DND-41 (cell line): ENCODE results near the gene SSX2IP.

ENCODE experiments used
- ATAC-seq: fragments of 200-7000 bp; cut with Tn5 transposase; 3 replicates; pipeline ENCODE4 v1.9.1; 2021; ENCODE audit warnings: low read depth; ENCODE audit not compliant: insufficient read depth
- DNase-seq: peaks from one replicate; pipeline ENCODE4 v3.0.0-alpha.2; 2020
- H2AFZ ChIP-seq: 2 replicates; pipeline ENCODE4 v1.6.0; 2012; ENCODE audit warnings: low read depth, low read length
- H3K27ac ChIP-seq: 2 replicates; pipeline ENCODE4 v1.5.1; 2012; ENCODE audit warnings: low read length, inconsistent platforms
- H3K27me3 ChIP-seq: fragments of 200-600 bp; sonication (generic); 2 replicates; pipeline ENCODE4 v1.6.0; 2012; ENCODE audit warnings: low read length, mild to moderate bottlenecking, inconsistent platforms; ENCODE audit not compliant: insufficient read depth, poor library complexity
- H3K36me3 ChIP-seq: 2 replicates; pipeline ENCODE4 v1.5.1; 2012; ENCODE audit warnings: low read length, inconsistent platforms; ENCODE audit not compliant: insufficient read depth
- H3K4me1 ChIP-seq: 2 replicates; pipeline ENCODE4 v1.5.1; 2012; ENCODE audit warnings: mild to moderate bottlenecking, low read length; ENCODE audit not compliant: insufficient read depth
- H3K4me2 ChIP-seq: 2 replicates; pipeline ENCODE4 v1.6.0; 2012; ENCODE audit warnings: mild to moderate bottlenecking, moderate library complexity, low read length, inconsistent platforms; ENCODE audit not compliant: insufficient read depth
- H3K4me3 ChIP-seq, 2 experiments: fragments of 200-600 bp in 1 of 2; shearing (Covaris generic) in 1 of 2; 2 replicates each; pipeline ENCODE4 v1.5.1; 2012 to 2016; ENCODE audit warnings: inconsistent platforms in 2 of 2, low read length in 2 of 2, mild to moderate bottlenecking in 2 of 2, low read depth in 1 of 2, moderate library complexity in 1 of 2
- H3K79me2 ChIP-seq: 2 replicates; pipeline ENCODE4 v1.6.0; 2012; ENCODE audit warnings: low read length, inconsistent platforms; ENCODE audit not compliant: insufficient read depth
- H3K9ac ChIP-seq: 2 replicates; pipeline ENCODE4 v1.6.0; 2012; ENCODE audit warnings: low read depth, mild to moderate bottlenecking, inconsistent platforms, low read length, moderate library complexity
- H3K9me3 ChIP-seq: 2 replicates; pipeline ENCODE4 v1.5.1; 2012; ENCODE audit warnings: low read length, moderate library complexity, mild to moderate bottlenecking, inconsistent platforms; ENCODE audit not compliant: insufficient read depth, severe bottlenecking
- H4K20me1 ChIP-seq: 2 replicates; pipeline ENCODE4 v1.6.0; 2012; ENCODE audit warnings: low read length; ENCODE audit not compliant: insufficient read depth
- CTCF ChIP-seq: IDR thresholded peaks from 2 replicates; pipeline ENCODE4 v1.5.1; 2012; ENCODE audit warnings: borderline replicate concordance, low read length, moderate library complexity, mild to moderate bottlenecking; ENCODE audit not compliant: poor library complexity, severe bottlenecking; ENCODE audit errors: extremely low read depth
- EZH2 ChIP-seq: IDR thresholded peaks from 3 replicates; pipeline ENCODE4 v1.6.1; 2012; ENCODE audit warnings: borderline replicate concordance, low read depth, mild to moderate bottlenecking, moderate library complexity, low read length, inconsistent platforms; ENCODE audit not compliant: severe bottlenecking

SSX2IP gene

GRCh38 chr1:84693785-84694184 is 3.5 kb upstream of the SSX2IP start:
- Histone ChIP-seq H2AFZ (no peak overlapping the region), H3K27me3 (no peaks in the 10 kb centered on the region), H3K79me2 (peaks cover 16% of the 10 kb centered on the region), H3K36me3 (no peaks in the 10 kb centered on the region), H3K4me3 (no peak overlapping the region), H3K4me1 (peaks cover 39% of the 10 kb centered on the region), H3K4me2 (peak overlapping the region; percentile 65; the same call in 1 of the 2 replicates), H3K9me3 (no peaks in the 10 kb centered on the region), H3K27ac (no peak overlapping the region), H3K9ac (no peak overlapping the region), H4K20me1 (no peaks in the 10 kb centered on the region)
- TF ChIP-seq CTCF (no peak), EZH2 (no peak)
- ATAC-seq (no peak), DNase-seq (no peak)

GRCh38 chr1:84693005-84693404 is 2.7 kb upstream of the SSX2IP start:
- no peaks in the 10 kb centered on the region for H3K27me3 ChIP-seq
- H3K79me2 ChIP-seq, result peaks cover 24% of the 10 kb centered on the region
- ATAC-seq (peak; percentile 27), DNase-seq (peak; percentile 24)
- no peaks in the 10 kb centered on the region for H4K20me1 ChIP-seq
- peak overlapping the region; percentile 82 for H3K27ac ChIP-seq
- no peaks in the 10 kb centered on the region for H3K36me3 ChIP-seq
- H3K9ac ChIP-seq, result peak overlapping the region; percentile 46
- peak overlapping the region; percentile 65 for H3K4me2 ChIP-seq
- H2AFZ ChIP-seq, result peak overlapping the region; percentile 75
- peak overlapping the region; percentile 1 to 45; a peak in 2 of 4 replicates for H3K4me3 ChIP-seq
- TF ChIP-seq CTCF, result no peak
- no peak for TF ChIP-seq EZH2
- H3K4me1 ChIP-seq, result peaks cover 47% of the 10 kb centered on the region
- H3K9me3 ChIP-seq, result no peaks in the 10 kb centered on the region

GRCh38 chr1:84692391-84692790 is 2.1 kb upstream of the SSX2IP start:
- peaks cover 53% of the 10 kb centered on the region for H3K4me1 ChIP-seq
- no peaks in the 10 kb centered on the region for H3K9me3 ChIP-seq
- peak overlapping the region; percentile 1 to 45; a peak in 2 of 4 replicates for H3K4me3 ChIP-seq
- peak overlapping the region; percentile 82 for H3K27ac ChIP-seq
- H3K36me3 ChIP-seq, result no peaks in the 10 kb centered on the region
- H2AFZ ChIP-seq, result peak overlapping the region; percentile 75
- ATAC-seq, result no peak
- no peak for DNase-seq
- TF ChIP-seq EZH2, result no peak
- no peak for TF ChIP-seq CTCF
- no peaks in the 10 kb centered on the region for H4K20me1 ChIP-seq
- no peaks in the 10 kb centered on the region for H3K27me3 ChIP-seq
- peaks cover 29% of the 10 kb centered on the region for H3K79me2 ChIP-seq
- H3K4me2 ChIP-seq, result peak overlapping the region; percentile 65
- peak overlapping the region; percentile 46 for H3K9ac ChIP-seq
